T follicular helper cell (primary cell): ENCODE measurements around the gene FASTKD1.

ENCODE experiments used
- DNase-seq: peaks from one replicate; pipeline ENCODE4 v3.0.0-alpha.2; 2020; ENCODE audit warnings: low read depth

FASTKD1 gene

DNA sequence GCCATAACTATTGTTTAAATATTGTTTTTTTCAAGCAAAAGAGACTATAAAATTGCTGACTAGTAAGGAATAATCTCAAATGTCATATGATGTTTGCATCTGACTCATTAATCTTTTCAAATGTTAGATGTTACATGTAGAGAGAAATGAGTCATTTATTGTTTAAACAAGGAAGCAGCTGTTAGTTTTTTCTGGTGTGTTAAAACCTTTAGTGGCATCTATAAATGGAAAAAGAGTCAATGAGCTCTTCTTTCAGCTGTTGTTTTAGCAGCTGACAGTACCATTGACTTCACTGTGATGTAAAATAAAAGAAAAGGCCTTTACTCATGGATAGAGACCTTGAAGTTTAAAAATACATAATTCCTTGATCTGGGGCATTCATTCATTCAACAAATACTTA lies 66.0 kb downstream of the FASTKD1 start:
- DNase-seq: no peak

DNA sequence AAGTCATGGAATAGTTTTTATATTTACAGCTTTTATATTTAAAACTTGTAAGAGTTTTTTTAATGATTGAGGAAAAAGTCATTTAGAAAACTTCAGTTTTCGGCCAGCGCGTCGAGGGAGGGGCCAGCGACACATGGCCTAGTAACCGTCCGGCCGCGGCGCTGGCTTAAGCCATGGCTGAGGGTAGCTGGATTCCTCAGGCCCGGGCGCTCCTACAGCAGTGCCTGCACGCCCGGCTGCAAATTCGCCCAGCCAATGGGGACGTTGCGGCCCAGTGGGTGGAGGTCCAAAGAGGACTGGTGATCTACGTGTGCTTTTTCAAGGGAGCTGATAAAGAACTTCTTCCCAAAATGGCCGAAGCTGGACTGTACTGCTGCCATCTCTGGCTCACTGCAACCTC lies 69.0 kb downstream of the FASTKD1 start:
- no peak for DNase-seq

DNA sequence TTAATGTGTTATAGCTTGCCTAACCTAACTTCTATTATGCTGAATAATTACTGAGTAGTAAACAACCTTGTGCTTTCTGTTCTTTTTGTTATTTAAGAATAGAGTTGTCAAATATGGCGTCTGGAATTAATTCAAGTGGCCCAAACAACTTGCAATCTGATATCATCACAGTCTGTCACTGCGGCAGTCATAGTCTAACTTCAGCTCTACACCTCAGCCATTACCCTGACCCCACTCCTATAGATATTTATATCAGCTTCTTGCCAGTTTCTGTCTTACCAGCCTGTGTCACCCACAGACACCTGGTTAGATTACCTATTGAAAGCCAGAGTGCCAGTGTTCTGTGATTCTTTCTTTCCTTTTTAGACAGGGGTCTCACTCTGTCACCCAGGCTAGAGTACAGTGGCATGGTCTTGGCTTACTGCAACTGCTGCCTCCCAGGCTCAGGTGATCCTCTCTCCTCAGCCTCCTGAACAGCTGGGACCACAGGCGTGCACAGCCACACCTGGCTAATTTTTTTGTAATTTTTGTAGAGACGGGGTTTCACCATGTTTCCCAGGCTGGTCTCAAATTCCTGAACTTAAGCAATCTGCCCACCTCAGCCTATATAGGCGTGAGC lies 78.2 kb downstream of the FASTKD1 start:
- DNase-seq: no peak

DNA sequence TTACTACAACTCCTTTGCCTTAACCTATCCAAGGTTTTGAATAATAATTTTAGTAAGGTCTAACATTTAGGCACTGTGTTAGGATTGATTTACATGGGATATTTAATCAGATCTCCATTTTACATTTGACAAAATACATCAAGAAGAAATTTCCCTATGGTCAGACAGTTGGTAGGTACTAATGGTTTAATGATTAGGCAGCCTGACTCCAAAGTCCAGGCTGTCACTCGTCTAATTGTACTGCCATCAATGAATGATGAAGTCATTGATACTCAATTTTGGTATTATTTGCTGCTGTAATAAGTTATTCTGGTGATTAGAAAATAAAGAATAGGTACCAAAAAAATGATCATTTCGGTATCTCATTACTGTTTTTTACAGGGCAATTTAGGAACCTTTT lies 80.3 kb downstream of the FASTKD1 start:
- no peak for DNase-seq

DNA sequence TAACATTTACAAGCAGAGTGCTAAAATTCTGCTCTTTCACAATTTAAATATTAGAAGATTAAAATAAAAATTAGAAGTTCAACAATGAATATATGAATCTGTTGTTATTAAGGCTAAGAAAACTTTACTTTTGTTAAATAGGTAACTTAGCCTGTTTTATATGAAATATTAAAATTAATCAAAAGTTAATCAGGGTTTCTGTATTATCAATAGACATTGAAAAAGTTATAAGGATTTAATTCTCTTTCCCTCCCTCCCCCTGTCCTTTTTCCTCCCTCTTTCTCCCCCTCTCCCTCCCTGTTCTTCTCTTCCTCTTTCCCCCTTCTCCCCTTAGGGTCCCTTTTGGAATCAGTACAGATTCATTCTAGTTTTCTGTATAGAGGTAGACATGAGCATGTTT lies 82.3 kb downstream of the FASTKD1 start:
- DNase-seq: no peak

DNA sequence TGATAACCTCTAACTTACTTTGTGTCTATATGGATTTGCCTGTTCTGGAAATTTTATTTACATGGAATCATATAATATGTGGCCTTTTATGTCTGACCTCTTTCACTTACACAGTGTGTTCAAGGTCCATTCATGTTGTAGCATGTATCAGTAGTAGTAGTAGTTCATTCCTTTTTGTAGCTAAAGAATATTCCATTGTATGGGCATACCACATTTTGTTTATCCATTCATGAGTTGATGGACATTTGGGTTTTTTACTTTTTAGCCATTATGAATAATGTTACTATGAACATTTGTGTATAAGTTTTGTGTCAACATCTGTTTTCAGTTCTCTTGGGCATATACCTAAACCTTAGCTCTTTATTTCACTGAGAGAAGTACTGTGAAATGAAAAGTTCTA lies 82.8 kb downstream of the FASTKD1 start:
- DNase-seq: no peak

DNA sequence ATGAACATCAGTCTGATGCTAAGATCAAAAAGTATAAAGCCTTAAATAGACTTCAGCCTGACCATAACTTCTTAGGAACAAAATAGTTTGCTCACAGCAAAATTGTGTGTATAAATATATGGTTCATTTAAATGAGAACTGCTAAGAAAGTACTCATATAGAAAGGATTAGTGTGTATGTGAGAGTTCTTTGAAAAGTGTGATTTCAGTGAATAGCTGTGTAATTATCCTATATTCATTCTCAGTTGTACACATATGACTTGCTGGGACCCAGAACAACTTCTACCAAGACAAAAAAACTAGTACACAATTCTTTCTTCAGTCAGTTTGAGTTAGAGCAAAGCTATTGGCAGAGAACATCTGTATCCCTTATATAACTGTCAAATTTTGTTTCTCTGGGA lies 87.2 kb downstream of the FASTKD1 start:
- DNase-seq: no peak

DNA sequence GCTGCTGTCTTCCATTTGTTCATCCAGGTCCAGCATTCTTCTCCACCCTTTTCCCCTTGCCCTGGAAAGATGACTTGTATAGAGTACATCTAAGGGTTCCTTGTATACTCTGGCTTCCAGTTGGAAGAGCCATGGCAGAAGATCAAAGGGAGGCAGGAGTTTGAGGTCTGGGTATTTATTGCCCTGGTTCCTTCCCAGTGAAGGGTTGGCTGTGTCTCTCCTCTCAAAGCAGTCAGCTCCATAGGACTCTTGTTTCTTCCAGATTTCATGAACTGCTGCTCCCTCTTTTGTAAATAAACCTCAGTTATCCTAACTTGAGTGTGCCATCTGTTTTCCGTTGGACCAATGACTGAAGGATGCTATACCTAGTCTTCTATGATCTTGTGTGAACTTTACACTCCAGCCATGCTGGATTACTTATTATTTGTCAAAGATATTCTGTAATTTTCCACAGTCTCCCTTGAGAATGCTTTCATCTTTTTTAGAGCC lies 88.0 kb downstream of the FASTKD1 start:
- DNase-seq: no peak

DNA sequence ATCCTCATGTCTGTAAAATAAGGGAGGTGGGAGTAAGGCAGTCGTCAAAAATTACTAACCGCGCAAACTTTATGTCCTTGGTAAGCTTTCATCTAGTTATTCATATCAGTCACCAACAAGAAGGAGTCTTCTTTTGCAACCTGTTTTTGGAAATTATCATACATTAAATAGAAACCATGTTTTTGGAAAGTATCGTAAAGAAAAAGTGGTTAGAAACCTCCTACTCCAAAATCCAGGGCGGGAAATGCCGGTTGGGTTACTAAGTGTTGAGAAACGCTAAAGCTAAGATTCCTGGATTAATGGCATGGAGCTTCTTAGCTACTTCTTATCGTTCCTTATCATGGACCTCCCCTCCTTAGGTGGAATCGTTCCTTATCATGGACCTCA lies 93.6 kb downstream of the FASTKD1 start:
- DNase-seq: no peak
